Osteocyte (in vitro differentiated cells): ENCODE data around the gene CXCL8. TPM values are rescaled to one million over a fixed set of nuclear protein-coding genes. Genes with fewer than 3 reads are reported as not detected.
A peak's percentile ranks its signal among the peaks of the same experiment; 100 is the strongest.

Source experiments
- DNase-seq: peaks from one replicate; pipeline ENCODE4 v3.0.0; 2021; ENCODE audit warnings: mixed read lengths; ENCODE audit not compliant: unreplicated experiment; ENCODE audit errors: extremely low spot score
- H3K27ac Mint-ChIP-seq: one replicate; pipeline ENCODE4 v1.8.0; 2021; ENCODE audit warnings: mild to moderate bottlenecking, mixed read lengths; ENCODE audit not compliant: unreplicated experiment
- H3K27me3 Mint-ChIP-seq: one replicate; pipeline ENCODE4 v1.8.0; 2021; ENCODE audit warnings: mixed read lengths; ENCODE audit not compliant: unreplicated experiment
- H3K36me3 Mint-ChIP-seq: one replicate; pipeline ENCODE4 v1.8.0; 2021; ENCODE audit warnings: mixed read lengths; ENCODE audit not compliant: unreplicated experiment
- H3K4me1 Mint-ChIP-seq: one replicate; pipeline ENCODE4 v1.8.0; 2021; ENCODE audit warnings: mixed read lengths; ENCODE audit not compliant: unreplicated experiment
- H3K4me3 Mint-ChIP-seq: one replicate; pipeline ENCODE4 v1.8.0; 2021; ENCODE audit warnings: mild to moderate bottlenecking, moderate library complexity, mixed read lengths; ENCODE audit not compliant: unreplicated experiment
- H3K9me3 Mint-ChIP-seq: one replicate; pipeline ENCODE4 v1.8.0; 2021; ENCODE audit warnings: mixed read lengths; ENCODE audit not compliant: unreplicated experiment
- total RNA-seq: library from RNA; stranded (reverse); gene quantifications from 2 replicates; pipeline ENCODE4 v1.2.1, GENCODE V29; 2021
- TF ChIP-seq, protein P1 (sequence below): fragments of 200-600 bp; sonication (generic); IDR thresholded peaks from 2 replicates; pipeline ENCODE4 v1.5.0; 2021; ENCODE audit warnings: antibody characterized with exemption, mild to moderate bottlenecking, moderate library complexity

The CXCL8 gene
- total RNA-seq, 1 donor from 2014 or later: 32.4 TPM

DNA sequence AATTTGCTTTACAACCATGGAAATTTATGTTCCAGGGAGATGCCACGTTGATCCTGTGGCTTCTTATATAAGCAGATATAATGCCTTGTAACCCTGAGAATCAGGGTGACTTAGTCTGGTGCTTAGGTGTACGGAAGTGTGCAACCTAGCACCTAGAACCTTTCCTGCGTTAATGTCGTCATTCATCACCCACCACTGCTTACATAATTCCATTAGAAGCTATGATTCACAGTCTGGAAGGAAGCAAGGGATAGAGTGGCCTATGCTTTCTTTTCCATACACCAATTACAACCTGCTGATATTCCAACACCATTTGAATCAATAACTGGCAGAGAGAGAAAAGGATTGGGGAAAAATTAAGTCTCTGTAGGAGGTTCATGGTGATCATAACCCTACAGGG, 17.3 kb upstream of the CXCL8 start:
- Mint-ChIP-seq H3K27me3 (no peaks in the 10 kb centered on the region), H3K4me1 (peaks cover 62% of the 10 kb centered on the region), H3K27ac (no peak overlapping the region), H3K36me3 (peaks cover 3% of the 10 kb centered on the region), H3K4me3 (no peak overlapping the region), H3K9me3 (peaks cover 7% of the 10 kb centered on the region)
- TF ChIP-seq, protein P1, sequence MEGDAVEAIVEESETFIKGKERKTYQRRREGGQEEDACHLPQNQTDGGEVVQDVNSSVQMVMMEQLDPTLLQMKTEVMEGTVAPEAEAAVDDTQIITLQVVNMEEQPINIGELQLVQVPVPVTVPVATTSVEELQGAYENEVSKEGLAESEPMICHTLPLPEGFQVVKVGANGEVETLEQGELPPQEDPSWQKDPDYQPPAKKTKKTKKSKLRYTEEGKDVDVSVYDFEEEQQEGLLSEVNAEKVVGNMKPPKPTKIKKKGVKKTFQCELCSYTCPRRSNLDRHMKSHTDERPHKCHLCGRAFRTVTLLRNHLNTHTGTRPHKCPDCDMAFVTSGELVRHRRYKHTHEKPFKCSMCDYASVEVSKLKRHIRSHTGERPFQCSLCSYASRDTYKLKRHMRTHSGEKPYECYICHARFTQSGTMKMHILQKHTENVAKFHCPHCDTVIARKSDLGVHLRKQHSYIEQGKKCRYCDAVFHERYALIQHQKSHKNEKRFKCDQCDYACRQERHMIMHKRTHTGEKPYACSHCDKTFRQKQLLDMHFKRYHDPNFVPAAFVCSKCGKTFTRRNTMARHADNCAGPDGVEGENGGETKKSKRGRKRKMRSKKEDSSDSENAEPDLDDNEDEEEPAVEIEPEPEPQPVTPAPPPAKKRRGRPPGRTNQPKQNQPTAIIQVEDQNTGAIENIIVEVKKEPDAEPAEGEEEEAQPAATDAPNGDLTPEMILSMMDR: no peak
- no peak for DNase-seq

DNA sequence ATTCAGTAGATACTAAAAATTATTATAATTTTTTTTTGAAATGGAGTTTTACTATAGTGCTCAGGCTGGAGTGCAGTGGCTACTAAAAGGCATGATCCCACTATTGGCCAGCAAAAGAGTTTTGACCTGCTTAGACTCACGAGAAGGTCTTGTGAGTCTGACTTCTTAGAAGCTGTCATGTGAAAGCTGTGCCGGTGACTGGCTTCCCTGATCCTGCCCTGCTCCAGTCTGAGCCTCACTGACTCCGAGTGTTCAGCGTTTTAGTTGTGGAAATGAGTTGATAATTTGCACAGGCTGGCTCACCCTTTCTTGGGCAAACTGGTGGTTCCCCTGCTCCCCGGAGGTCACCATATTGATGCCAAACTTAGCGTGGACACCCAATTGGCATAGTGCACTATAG, 16.4 kb upstream of the CXCL8 start:
- Mint-ChIP-seq H3K4me3 (no peak overlapping the region), H3K27me3 (no peaks in the 10 kb centered on the region), H3K9me3 (peaks cover 7% of the 10 kb centered on the region), H3K4me1 (peaks cover 55% of the 10 kb centered on the region), H3K36me3 (peaks cover 3% of the 10 kb centered on the region), H3K27ac (no peak overlapping the region)
- DNase-seq: no peak
- TF ChIP-seq, protein P1: no peak

DNA sequence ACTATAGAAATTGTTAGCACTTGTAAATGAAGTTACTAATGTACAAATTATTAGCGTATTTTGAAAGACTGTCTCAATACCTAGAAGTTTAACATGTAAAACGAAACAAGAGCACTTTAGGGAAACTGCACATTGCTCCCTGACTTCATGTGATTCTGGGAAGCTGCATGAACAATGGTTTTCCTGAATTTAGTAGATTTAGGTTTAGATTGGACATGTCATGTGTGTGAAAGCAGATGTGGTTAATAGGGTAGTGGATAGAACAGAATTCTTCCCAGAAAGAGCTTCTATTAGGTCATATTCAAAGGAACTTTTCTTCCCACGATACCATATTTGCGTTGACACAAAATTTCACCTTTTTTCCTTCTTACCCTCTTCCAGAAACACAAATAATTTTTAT, 14.9 kb upstream of the CXCL8 start:
- H3K27ac Mint-ChIP-seq: peak overlapping the region; percentile 79
- TF ChIP-seq, protein P1: no peak
- no peaks in the 10 kb centered on the region for H3K27me3 Mint-ChIP-seq
- peaks cover 3% of the 10 kb centered on the region for H3K36me3 Mint-ChIP-seq
- no peak overlapping the region for H3K4me3 Mint-ChIP-seq
- peaks cover 7% of the 10 kb centered on the region for H3K9me3 Mint-ChIP-seq
- H3K4me1 Mint-ChIP-seq: peaks cover 63% of the 10 kb centered on the region
- DNase-seq: no peak

DNA sequence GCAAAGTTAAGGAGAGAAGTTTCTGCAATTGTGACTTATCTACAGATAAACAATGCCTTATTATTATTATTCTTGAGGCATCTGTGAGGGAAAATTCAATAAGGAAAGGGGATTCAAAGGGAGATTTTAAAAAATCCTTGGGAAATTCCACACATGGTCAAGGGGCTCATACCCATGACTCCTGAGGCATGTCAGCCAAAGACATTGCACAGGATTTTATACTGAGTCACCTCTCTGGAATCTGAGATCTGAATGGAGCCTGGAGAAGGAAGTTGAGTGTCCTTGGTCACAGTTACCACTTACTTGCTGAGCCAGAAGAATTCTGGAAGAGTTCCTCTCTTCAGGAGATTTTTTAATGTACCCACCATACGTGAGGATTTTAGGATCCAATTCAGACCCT, 14.4 kb upstream of the CXCL8 start:
- peaks cover 62% of the 10 kb centered on the region for H3K4me1 Mint-ChIP-seq

DNA sequence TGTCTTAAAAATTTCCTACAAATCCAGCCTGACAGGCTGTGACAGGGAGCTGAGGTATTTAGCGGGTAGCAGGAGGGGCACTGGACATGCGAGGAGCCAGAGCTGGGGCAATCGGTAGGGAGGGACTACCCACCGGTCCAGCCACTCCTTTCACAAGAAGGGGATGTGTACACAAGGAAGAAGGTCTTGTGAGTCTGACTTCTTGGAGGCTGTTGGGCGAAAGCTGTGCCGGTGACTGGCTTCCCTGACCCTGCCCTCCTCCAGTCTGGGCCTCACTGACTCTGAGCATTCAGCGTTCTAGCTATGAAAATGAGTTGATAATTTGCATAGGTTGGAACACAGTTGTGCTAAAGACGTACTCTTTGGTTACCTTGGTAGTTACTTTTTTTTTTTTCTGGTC, 12.7 kb upstream of the CXCL8 start:
- Mint-ChIP-seq H3K27ac (no peak overlapping the region), H3K9me3 (peaks cover 7% of the 10 kb centered on the region), H3K36me3 (peaks cover 3% of the 10 kb centered on the region), H3K4me1 (peaks cover 64% of the 10 kb centered on the region), H3K27me3 (no peaks in the 10 kb centered on the region), H3K4me3 (no peak overlapping the region)
- DNase-seq: no peak
- TF ChIP-seq, protein P1: no peak

More for the DNA sequence above, 14.4 kb upstream of the CXCL8 start:
- no peak overlapping the region for H3K4me3 Mint-ChIP-seq
- peaks cover 7% of the 10 kb centered on the region for H3K9me3 Mint-ChIP-seq
- peak overlapping the region; percentile 79 for H3K27ac Mint-ChIP-seq
- no peaks in the 10 kb centered on the region for H3K27me3 Mint-ChIP-seq
- peaks cover 3% of the 10 kb centered on the region for H3K36me3 Mint-ChIP-seq
- TF ChIP-seq, protein P1: no peak
- no peak for DNase-seq
